ENCODE measurements around the gene URI1. TPM values are rescaled to one million over a fixed set of nuclear protein-coding genes. Genes with fewer than 3 reads are reported as not detected.

The URI1 gene
- total RNA-seq, 2 donors from 2014 or later = 63.6 to 74.6 TPM

DNA sequence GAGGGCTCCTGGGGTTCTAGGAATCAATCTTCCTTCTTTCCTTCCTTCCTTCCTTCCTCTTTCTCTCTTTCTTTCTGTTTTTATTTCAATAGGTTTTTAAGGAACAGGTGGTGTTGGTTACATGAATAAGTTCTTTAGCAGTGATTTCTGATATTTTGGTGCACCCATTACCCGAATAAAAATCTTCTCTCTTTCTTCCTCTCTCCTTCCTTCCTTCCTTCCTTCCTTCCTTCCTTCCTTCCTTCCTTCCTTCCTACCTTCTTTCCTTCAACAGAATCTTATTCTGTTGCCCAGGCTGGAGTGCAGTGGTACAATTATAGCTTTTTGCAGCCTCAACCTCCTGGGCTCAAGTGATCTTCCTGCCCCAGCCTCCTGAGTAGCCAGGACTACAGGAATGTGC lies 16.0 kb upstream of the URI1 start:
- ATAC-seq (replicated peaks in 1 of 2) (no peak), DNase-seq (no peak)
- Mint-ChIP-seq H3K9me3 (no peaks in the 10 kb centered on the region), H3K27me3 (ENCODE audit: low read depth) (no peaks in the 10 kb centered on the region), H3K36me3 (ENCODE audit: insufficient read depth in 2 of 2) (no peaks in the 10 kb centered on the region), H3K27ac (no peak overlapping the region), H3K4me3 (no peak overlapping the region), H3K4me1 (ENCODE audit: low read depth) (no peaks in the 10 kb centered on the region)

GRCh38 chr19:29926801-29927200 lies 15.2 kb upstream of the URI1 start:
- ATAC-seq (replicated peaks in 1 of 2) = no peak
- Mint-ChIP-seq H3K36me3 (ENCODE audit: insufficient read depth in 2 of 2) (no peaks in the 10 kb centered on the region), H3K4me1 (ENCODE audit: low read depth) (no peaks in the 10 kb centered on the region), H3K27ac (no peak overlapping the region), H3K4me3 (no peak overlapping the region), H3K27me3 (ENCODE audit: low read depth) (no peaks in the 10 kb centered on the region), H3K9me3 (no peaks in the 10 kb centered on the region)
- DNase-seq = no peak

GRCh38 chr19:29927944-29928625 lies 14.0 kb upstream of the URI1 start:
- no peak overlapping the region for H3K4me3 Mint-ChIP-seq
- H3K36me3 Mint-ChIP-seq (ENCODE audit: insufficient read depth in 2 of 2) = no peaks in the 10 kb centered on the region
- ATAC-seq (replicated peaks in 1 of 2) (no peak), DNase-seq (no peak)
- no peaks in the 10 kb centered on the region for H3K27me3 Mint-ChIP-seq (ENCODE audit: low read depth)
- H3K9me3 Mint-ChIP-seq = peaks cover 0 to 1% of the 10 kb centered on the region in 2 donors
- H3K4me1 Mint-ChIP-seq (ENCODE audit: low read depth) = no peaks in the 10 kb centered on the region
- no peak overlapping the region for H3K27ac Mint-ChIP-seq

DNA sequence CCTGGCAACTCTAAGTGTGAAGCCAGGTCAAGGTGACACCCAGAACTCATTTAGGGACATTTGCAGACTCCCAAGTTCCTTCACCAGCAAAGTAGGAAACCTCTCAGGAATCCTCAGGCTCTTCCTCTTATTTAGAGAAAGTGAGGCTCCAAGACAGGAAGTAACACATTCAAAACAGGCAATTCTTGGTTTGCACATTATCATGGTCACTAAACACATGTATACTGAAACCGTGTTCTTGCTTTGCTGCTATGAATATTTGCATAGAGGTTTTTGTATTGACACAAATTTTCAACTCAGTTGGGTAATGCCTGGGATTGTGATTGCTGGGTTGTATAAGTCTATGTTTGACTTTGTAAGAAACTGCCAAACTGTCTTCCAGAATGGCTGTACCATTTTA lies 13.2 kb upstream of the URI1 start:
- DNase-seq (no peak), ATAC-seq (replicated peaks in 1 of 2) (no peak)
- Mint-ChIP-seq H3K9me3 (peaks cover 0 to 1% of the 10 kb centered on the region in 2 donors), H3K27ac (no peak overlapping the region), H3K27me3 (ENCODE audit: low read depth) (no peaks in the 10 kb centered on the region), H3K4me1 (ENCODE audit: low read depth) (no peaks in the 10 kb centered on the region), H3K36me3 (ENCODE audit: insufficient read depth in 2 of 2) (no peaks in the 10 kb centered on the region), H3K4me3 (no peak overlapping the region)

GRCh38 chr19:29934257-29934656 lies 7.8 kb upstream of the URI1 start:
- peaks cover 12 to 23% of the 10 kb centered on the region in 2 donors for H3K36me3 Mint-ChIP-seq (ENCODE audit: insufficient read depth in 2 of 2)
- peaks cover 7 to 9% of the 10 kb centered on the region in 2 donors for H3K9me3 Mint-ChIP-seq
- H3K27me3 Mint-ChIP-seq (ENCODE audit: low read depth) = no peaks in the 10 kb centered on the region
- no peak overlapping the region for H3K27ac Mint-ChIP-seq
- H3K4me1 Mint-ChIP-seq (ENCODE audit: low read depth) = no peaks in the 10 kb centered on the region
- DNase-seq (no peak), ATAC-seq (replicated peaks in 1 of 2) (no peak)
- no peak overlapping the region for H3K4me3 Mint-ChIP-seq

DNA sequence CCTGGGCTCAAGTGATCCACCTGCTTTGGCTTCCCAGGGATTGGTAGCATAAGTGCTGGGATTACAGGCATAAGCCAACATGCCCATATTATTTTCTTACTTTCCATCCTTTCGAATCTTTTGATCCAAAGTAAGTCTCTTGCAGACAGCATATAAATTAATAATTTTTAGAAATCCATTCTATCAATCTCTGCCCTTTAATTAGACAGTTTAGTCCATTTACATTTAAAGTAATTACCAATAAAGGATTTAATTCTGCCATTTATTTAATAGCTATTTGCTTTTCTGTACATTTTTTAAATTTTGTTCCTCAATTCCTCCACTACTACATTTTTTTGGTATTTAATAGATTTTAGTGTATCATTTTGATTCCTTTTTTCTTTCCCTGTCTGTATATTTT lies 7.3 kb upstream of the URI1 start:
- DNase-seq (no peak), ATAC-seq (replicated peaks in 1 of 2) (no peak)
- Mint-ChIP-seq H3K36me3 (ENCODE audit: insufficient read depth in 2 of 2) (peaks cover 12 to 24% of the 10 kb centered on the region in 2 donors), H3K27ac (no peak overlapping the region), H3K9me3 (peaks cover 7 to 12% of the 10 kb centered on the region in 2 donors), H3K4me1 (ENCODE audit: low read depth) (no peaks in the 10 kb centered on the region), H3K27me3 (ENCODE audit: low read depth) (no peaks in the 10 kb centered on the region), H3K4me3 (no peak overlapping the region)

DNA sequence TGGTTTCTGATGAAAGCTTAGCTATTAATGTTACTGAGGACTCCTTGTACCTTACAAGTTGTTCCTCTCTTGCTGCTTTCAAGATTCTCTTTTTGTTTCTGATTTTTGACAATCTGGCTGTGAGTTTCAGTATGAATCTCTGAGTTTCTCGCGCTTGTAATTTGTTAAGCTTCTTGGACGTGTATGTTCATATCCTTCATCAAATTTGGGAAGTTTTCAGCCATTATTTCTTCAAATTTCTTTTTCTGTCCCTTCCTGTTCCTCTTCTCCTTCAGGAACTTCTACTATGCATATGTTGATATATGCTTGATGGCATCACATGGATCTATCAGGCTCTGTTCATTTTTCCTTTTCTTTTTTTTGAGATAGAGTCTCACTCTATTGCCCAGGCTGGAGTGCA lies 5.6 kb upstream of the URI1 start:
- Mint-ChIP-seq H3K9me3 (peaks cover 7 to 12% of the 10 kb centered on the region in 2 donors), H3K27me3 (ENCODE audit: low read depth) (no peaks in the 10 kb centered on the region), H3K36me3 (ENCODE audit: insufficient read depth in 2 of 2) (peaks cover 12 to 24% of the 10 kb centered on the region in 2 donors), H3K27ac (no peak overlapping the region), H3K4me1 (ENCODE audit: low read depth) (peaks cover 11% of the 10 kb centered on the region), H3K4me3 (no peak overlapping the region)
- ATAC-seq (replicated peaks in 1 of 2) (no peak), DNase-seq (no peak)

GRCh38 chr19:29939628-29940027 lies 2.4 kb upstream of the URI1 start:
- Mint-ChIP-seq H3K9me3 (peaks cover 7 to 9% of the 10 kb centered on the region in 2 donors), H3K4me3 (no peak overlapping the region), H3K36me3 (ENCODE audit: insufficient read depth in 2 of 2) (peaks cover 7 to 24% of the 10 kb centered on the region in 2 donors), H3K27ac (no peak overlapping the region), H3K27me3 (ENCODE audit: low read depth) (no peaks in the 10 kb centered on the region), H3K4me1 (ENCODE audit: low read depth) (peaks cover 28% of the 10 kb centered on the region)
- ATAC-seq (replicated peaks in 1 of 2) (no peak), DNase-seq (no peak)

GRCh38 chr19:29940971-29941585 lies 961 bp upstream of the URI1 start:
- DNase-seq (no peak), ATAC-seq (replicated peaks in 1 of 2) (no peak)
- Mint-ChIP-seq H3K36me3 (ENCODE audit: insufficient read depth in 2 of 2) (peaks cover 6 to 14% of the 10 kb centered on the region in 2 donors), H3K27ac (peak overlapping the region; percentile 72), H3K27me3 (ENCODE audit: low read depth) (no peaks in the 10 kb centered on the region), H3K4me1 (ENCODE audit: low read depth) (peaks cover 41% of the 10 kb centered on the region), H3K9me3 (peaks cover 7% of the 10 kb centered on the region in 2 donors), H3K4me3 (peak overlapping the region; percentile 83 to 94)

DNA sequence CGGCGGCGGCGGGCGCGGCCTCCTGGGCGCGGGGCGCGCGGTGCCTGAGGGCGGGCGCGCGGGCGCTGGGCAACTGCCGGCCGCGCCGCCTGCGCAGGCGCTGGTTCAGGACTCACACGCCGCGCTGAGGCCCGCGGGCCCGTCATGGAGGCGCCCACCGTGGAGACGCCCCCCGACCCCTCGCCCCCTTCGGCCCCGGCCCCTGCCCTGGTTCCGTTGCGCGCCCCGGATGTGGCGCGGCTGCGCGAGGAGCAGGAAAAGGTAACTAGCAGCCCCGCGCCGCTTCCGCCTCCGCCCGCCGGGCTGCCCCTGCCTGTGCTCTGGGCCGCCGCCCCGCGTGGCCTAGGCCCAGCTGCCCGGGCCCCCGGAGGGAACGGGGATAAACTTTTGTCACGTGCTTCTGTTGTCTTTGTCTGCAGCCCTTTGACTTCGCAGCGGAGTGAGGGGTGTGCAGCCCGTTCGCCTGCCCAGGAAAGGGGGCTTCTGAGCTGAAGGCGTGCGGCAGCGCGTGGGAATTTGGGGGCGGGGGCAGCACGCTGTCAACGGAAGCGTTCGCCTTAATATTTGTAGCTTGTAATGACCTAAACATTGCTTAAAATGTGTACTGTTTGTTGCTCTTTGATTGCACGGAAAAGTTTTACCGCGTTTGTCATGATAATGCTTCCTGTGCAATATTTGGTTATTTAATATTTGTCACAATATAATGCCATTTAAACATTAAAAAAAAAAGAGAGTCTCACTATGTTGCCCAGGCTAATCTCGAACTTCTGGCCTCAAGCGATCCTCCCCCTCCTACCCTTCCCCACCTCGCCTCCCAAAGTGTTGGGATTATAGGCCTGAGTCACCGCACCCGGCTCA lies 594 bp downstream of the URI1 start:
- Mint-ChIP-seq H3K27ac (peak overlapping the region; percentile 96), H3K4me3 (peak overlapping the region; percentile 94), H3K9me3 (peaks cover 1 to 4% of the 10 kb centered on the region in 2 donors), H3K27me3 (ENCODE audit: low read depth) (no peaks in the 10 kb centered on the region), H3K36me3 (ENCODE audit: insufficient read depth in 2 of 2) (peaks cover 0 to 3% of the 10 kb centered on the region in 2 donors), H3K4me1 (ENCODE audit: low read depth) (peaks cover 55% of the 10 kb centered on the region)
- peak; percentile 79 to 85 for ATAC-seq (replicated peaks in 1 of 2)
- DNase-seq = peak; percentile 83 to 85

DNA sequence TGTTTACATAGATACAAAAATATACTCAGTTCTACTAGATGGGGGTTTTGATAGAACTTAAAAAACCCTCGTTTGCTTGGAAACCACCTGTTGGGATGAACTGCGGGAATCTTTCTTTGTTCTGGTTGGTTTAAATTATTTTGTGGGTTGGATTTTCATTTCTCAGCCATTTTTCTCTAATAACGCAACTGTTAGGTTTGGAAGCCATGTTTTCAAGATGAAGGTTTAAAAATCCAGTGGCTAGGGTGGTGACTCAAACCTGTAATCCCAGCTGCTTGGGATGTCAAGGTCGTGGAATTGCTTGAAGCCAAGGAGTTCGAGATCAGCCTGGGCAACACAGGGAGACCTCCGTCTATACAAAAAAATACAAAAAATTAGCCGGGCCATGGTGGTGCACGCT lies 1.6 kb downstream of the URI1 start:
- DNase-seq = no peak
- no peaks in the 10 kb centered on the region for H3K27me3 Mint-ChIP-seq (ENCODE audit: low read depth)
- no peak for ATAC-seq (replicated peaks in 1 of 2)
- peaks cover 1 to 7% of the 10 kb centered on the region in 2 donors for H3K36me3 Mint-ChIP-seq (ENCODE audit: insufficient read depth in 2 of 2)
- H3K27ac Mint-ChIP-seq = peak overlapping the region; percentile 96
- H3K9me3 Mint-ChIP-seq = peaks cover 0 to 3% of the 10 kb centered on the region in 2 donors
- peak overlapping the region; percentile 94 for H3K4me3 Mint-ChIP-seq
- H3K4me1 Mint-ChIP-seq (ENCODE audit: low read depth) = peaks cover 65% of the 10 kb centered on the region

- Mint-ChIP-seq H3K27ac (peak overlapping the region; percentile 90), H3K27me3 (ENCODE audit: low read depth) (no peaks in the 10 kb centered on the region), H3K4me1 (ENCODE audit: low read depth) (peaks cover 67% of the 10 kb centered on the region), H3K36me3 (ENCODE audit: insufficient read depth in 2 of 2) (peaks cover 2 to 8% of the 10 kb centered on the region in 2 donors), H3K4me3 (peak overlapping the region; percentile 71 to 90), H3K9me3 (peaks cover 0 to 1% of the 10 kb centered on the region in 2 donors)
- peak in 1 of 2 donors; percentile 20 for ATAC-seq (replicated peaks in 1 of 2)
- DNase-seq = no peak
Measured at GRCh38 chr19:29944390-29945012, 2.5 kb downstream of the URI1 start.

GRCh38 chr19:29945017-29945416 lies 3.0 kb downstream of the URI1 start:
- peaks cover 2 to 11% of the 10 kb centered on the region in 2 donors for H3K36me3 Mint-ChIP-seq (ENCODE audit: insufficient read depth in 2 of 2)
- peak; percentile 25 to 32 for ATAC-seq (replicated peaks in 1 of 2)
- peak overlapping the region; percentile 71 to 90 for H3K4me3 Mint-ChIP-seq
- no peaks in the 10 kb centered on the region for H3K27me3 Mint-ChIP-seq (ENCODE audit: low read depth)
- H3K9me3 Mint-ChIP-seq = no peaks in the 10 kb centered on the region
- H3K4me1 Mint-ChIP-seq (ENCODE audit: low read depth) = peaks cover 72% of the 10 kb centered on the region
- H3K27ac Mint-ChIP-seq = peak overlapping the region; percentile 90
- no peak for DNase-seq

All from activated T-cell treated with anti-CD3 and anti-CD28 coated beads, Interleukin-2, amount 50 U/mL, for 72 hours (primary cell).